Common myeloid progenitor, CD34-positive (primary cell): ENCODE results near the gene NPSR1.
"Not testable (repeated sequence)": the region's sequence is repeated elsewhere in the genome, so short reads cannot be mapped to it uniquely, and the experiment has no call there.

Experiments
- CTCF ChIA-PET: fragments of 350-600 bp; sonication (Branson Sonifier 250); formaldehyde crosslinking; loops from one replicate; lab custom pipeline; 2021; ENCODE audit warnings: antibody characterized with exemption; lab: Charles Lee
- POLR2A ChIA-PET: fragments of 350-600 bp; sonication (Branson Sonifier 250); formaldehyde crosslinking; loops from one replicate; lab custom pipeline; 2021; ENCODE audit warnings: antibody characterized with exemption; lab: Charles Lee
- DNase-seq, 3 donors: peaks; one replicate each; pipeline versions ENCODE4 v3.0.0 to v3.0.0-alpha.2; 2013
- H3K27ac ChIP-seq, 2 experiments: 1 replicate in 1 of 2; 2 replicates in 1 of 2; pipeline ENCODE4 v1.7.0; 2013; ENCODE audit warnings: inconsistent platforms in 2 of 2, low read length in 2 of 2, mild to moderate bottlenecking in 2 of 2, low read depth in 1 of 2, moderate library complexity in 1 of 2; ENCODE audit not compliant: severe bottlenecking in 2 of 2, insufficient read depth in 1 of 2, poor library complexity in 1 of 2
- H3K27me3 ChIP-seq, 5 experiments: replicated peaks in 2 of 5; 1 replicate in 3 of 5; 2 replicates in 2 of 5; pipeline versions ENCODE4 v1.6.1 to v1.7.0; 2013; ENCODE audit warnings: low read length in 4 of 5, mild to moderate bottlenecking in 2 of 5, moderate library complexity in 2 of 5, inconsistent platforms in 1 of 5; ENCODE audit not compliant: insufficient read depth in 5 of 5, control insufficient read depth in 4 of 5
- H3K36me3 ChIP-seq, 4 experiments: 1 replicate in 2 of 4; 2 replicates in 2 of 4; pipeline versions ENCODE4 v1.6.1 to v1.7.0; 2013; ENCODE audit warnings: low read length in 3 of 4, control low read depth in 1 of 4, mild to moderate bottlenecking in 1 of 4; ENCODE audit not compliant: control insufficient read depth in 4 of 4, insufficient read depth in 4 of 4
- H3K4me1 ChIP-seq, 4 experiments: 1 replicate in 3 of 4; 2 replicates in 1 of 4; pipeline versions ENCODE4 v1.6.1 to v1.7.1; 2013; ENCODE audit warnings: low read length in 3 of 4, mild to moderate bottlenecking in 3 of 4, control low read depth in 1 of 4, inconsistent platforms in 1 of 4, moderate library complexity in 1 of 4; ENCODE audit not compliant: control insufficient read depth in 4 of 4, insufficient read depth in 4 of 4; ENCODE audit errors: control extremely low read depth in 1 of 4
- H3K4me3 ChIP-seq, 7 experiments: 1 replicate in 4 of 7; 2 replicates in 3 of 7; pipeline versions ENCODE4 v1.5.1 to v1.7.0; 2013; ENCODE audit warnings: mild to moderate bottlenecking in 7 of 7, low read length in 6 of 7, moderate library complexity in 6 of 7, inconsistent platforms in 2 of 7, low read depth in 2 of 7, control low read depth in 1 of 7; ENCODE audit not compliant: insufficient read depth in 4 of 7, control insufficient read depth in 1 of 7; ENCODE audit errors: extremely low read depth in 1 of 7
- H3K9me3 ChIP-seq, 5 experiments: 1 replicate in 4 of 5; 2 replicates in 1 of 5; pipeline versions ENCODE4 v1.6.1 to v1.7.1; 2013; ENCODE audit warnings: low read length in 4 of 5, mild to moderate bottlenecking in 2 of 5, inconsistent platforms in 1 of 5, low read depth in 1 of 5, moderate library complexity in 1 of 5; ENCODE audit not compliant: control insufficient read depth in 4 of 5, insufficient read depth in 2 of 5; ENCODE audit errors: control extremely low read depth in 1 of 5
- WGBS: methylation state at CpG from one replicate; pipeline ENCODE4 v1.1.5; 2013; ENCODE audit not compliant: insufficient coverage; 5-methylcytosine and 5-hydroxymethylcytosine counted together

NPSR1 gene

GRCh38 chr7:34878944-34879735 lies 221.1 kb downstream of the NPSR1 start:
- H3K4me3 ChIP-seq, H3K27ac ChIP-seq, H3K27me3 ChIP-seq, H3K4me1 ChIP-seq, H3K36me3 ChIP-seq, H3K9me3 ChIP-seq, CTCF ChIA-PET, POLR2A ChIA-PET, DNase-seq: not testable (repeated sequence)
- 70% methylated on average over 4 of the region's 8 CpGs for WGBS

GRCh38 chr7:34879871-34880270 lies 221.9 kb downstream of the NPSR1 start:
- H3K4me1 ChIP-seq, result no peaks in the 10 kb centered on the region
- H3K4me3 ChIP-seq, result no peak overlapping the region
- POLR2A ChIA-PET, result no interaction called here
- no peak for DNase-seq
- 93% methylated on average over 2 of the region's 2 CpGs for WGBS
- H3K27ac ChIP-seq, result no peak overlapping the region
- H3K36me3 ChIP-seq, result no peaks in the 10 kb centered on the region
- H3K27me3 ChIP-seq, result no peaks in the 10 kb centered on the region
- CTCF ChIA-PET, result no interaction called here
- peaks cover 0 to 9% (median 3%) of the 10 kb centered on the region in 5 experiments for H3K9me3 ChIP-seq

- H3K27ac ChIP-seq, H3K9me3 ChIP-seq, CTCF ChIA-PET, H3K27me3 ChIP-seq, DNase-seq, POLR2A ChIA-PET, H3K4me3 ChIP-seq, H3K36me3 ChIP-seq, H3K4me1 ChIP-seq: not testable (repeated sequence)
- 100% methylated on average over 1 of the region's 1 CpG for WGBS
Measured at GRCh38 chr7:34883855-34884254, 225.8 kb downstream of the NPSR1 start.

GRCh38 chr7:34886856-34887255 lies 228.8 kb downstream of the NPSR1 start:
- H3K27me3 ChIP-seq, result no peaks in the 10 kb centered on the region
- DNase-seq, result no peak
- H3K9me3 ChIP-seq, result peaks cover 0 to 9% (median 3%) of the 10 kb centered on the region in 5 experiments
- ChIA-PET CTCF (no interaction called here), POLR2A (no interaction called here)
- H3K36me3 ChIP-seq, result no peaks in the 10 kb centered on the region
- H3K4me1 ChIP-seq, result no peaks in the 10 kb centered on the region
- no peak overlapping the region for H3K4me3 ChIP-seq
- H3K27ac ChIP-seq, result no peak overlapping the region

- no peak overlapping the region for H3K27ac ChIP-seq
- H3K4me1 ChIP-seq, result no peaks in the 10 kb centered on the region
- no CpG with 5 or more reads among the region's 1 CpG for WGBS
- H3K4me3 ChIP-seq, result no peak overlapping the region
- no peaks in the 10 kb centered on the region for H3K36me3 ChIP-seq
- CTCF ChIA-PET, result no interaction called here
- H3K9me3 ChIP-seq, result no peaks in the 10 kb centered on the region
- POLR2A ChIA-PET, result no interaction called here
- no peaks in the 10 kb centered on the region for H3K27me3 ChIP-seq
- DNase-seq, result no peak
Measured at GRCh38 chr7:34889951-34890350, 231.9 kb downstream of the NPSR1 start.

GRCh38 chr7:34895202-34895601 lies 237.2 kb downstream of the NPSR1 start:
- Histone ChIP-seq H3K36me3 (no peaks in the 10 kb centered on the region), H3K27ac (no peak overlapping the region), H3K9me3 (peaks cover 0 to 8% (median 6%) of the 10 kb centered on the region in 5 experiments), H3K4me3 (no peak overlapping the region), H3K27me3 (no peaks in the 10 kb centered on the region), H3K4me1 (no peaks in the 10 kb centered on the region)
- ChIA-PET POLR2A (no interaction called here), CTCF (no interaction called here)
- DNase-seq, result no peak
